Neural progenitor cell (in vitro differentiated cells): ENCODE results near the gene IZUMO2. TPM values are rescaled to one million over a fixed set of nuclear protein-coding genes. Genes with fewer than 3 reads are reported as not detected.

Experiments used
- DNase-seq: peaks from one replicate; pipeline ENCODE4 v3.0.0-alpha.2; 2016; ENCODE audit warnings: low spot score
- H2AFZ ChIP-seq: fragments of 200-600 bp; sonication (generic); replicated peaks from 2 replicates; pipeline ENCODE4 v1.6.1; 2016; ENCODE audit warnings: antibody characterized with exemption
- H3F3A ChIP-seq: fragments of 200-600 bp; sonication (generic); 2 replicates; pipeline ENCODE4 v1.6.1; 2016; ENCODE audit warnings: antibody characterized with exemption, low read depth
- H3K27ac ChIP-seq: fragments of 200-600 bp; sonication (generic); 2 replicates; pipeline ENCODE4 v1.5.1; 2016; ENCODE audit warnings: mild to moderate bottlenecking
- H3K27me3 ChIP-seq: fragments of 200-600 bp; sonication (generic); 2 replicates; pipeline ENCODE4 v1.6.1; 2016; ENCODE audit warnings: mild to moderate bottlenecking, moderate library complexity
- H3K36me3 ChIP-seq: fragments of 200-600 bp; sonication (generic); 2 replicates; pipeline ENCODE4 v1.5.1; 2016
- H3K4me1 ChIP-seq: fragments of 200-600 bp; sonication (generic); 2 replicates; pipeline ENCODE4 v1.6.1; 2016; ENCODE audit warnings: mixed run types
- H3K4me2 ChIP-seq: fragments of 200-600 bp; sonication (generic); 2 replicates; pipeline ENCODE4 v1.6.1; 2016
- H3K4me3 ChIP-seq: fragments of 200-600 bp; sonication (generic); 2 replicates; pipeline ENCODE4 v1.5.1; 2016
- H3K79me2 ChIP-seq: fragments of 200-600 bp; sonication (generic); 2 replicates; pipeline ENCODE4 v1.6.1; 2016; ENCODE audit warnings: low read depth
- H3K9ac ChIP-seq: fragments of 200-600 bp; sonication (generic); 2 replicates; pipeline ENCODE4 v1.6.1; 2016
- H3K9me3 ChIP-seq: fragments of 200-600 bp; sonication (generic); 2 replicates; pipeline ENCODE4 v1.5.1; 2016; ENCODE audit warnings: low read depth
- H4K20me1 ChIP-seq: fragments of 200-600 bp; sonication (generic); 2 replicates; pipeline ENCODE4 v1.6.1; 2016; ENCODE audit warnings: low read depth
- H3K27ac Mint-ChIP-seq: 3 replicates; pipeline ENCODE4 v1.8.0; 2021; ENCODE audit warnings: mixed read lengths
- H3K27me3 Mint-ChIP-seq: 2 replicates; pipeline ENCODE4 v1.8.0; 2022; ENCODE audit warnings: low read depth, mild to moderate bottlenecking, inconsistent platforms, moderate library complexity, mixed read lengths; ENCODE audit not compliant: insufficient read depth
- H3K36me3 Mint-ChIP-seq: 3 replicates; pipeline ENCODE4 v1.8.0; 2021; ENCODE audit warnings: mixed read lengths
- H3K4me1 Mint-ChIP-seq: 3 replicates; pipeline ENCODE4 v1.8.0; 2021; ENCODE audit warnings: mixed read lengths
- H3K4me3 Mint-ChIP-seq: 3 replicates; pipeline ENCODE4 v1.8.0; 2021; ENCODE audit warnings: mild to moderate bottlenecking, moderate library complexity, mixed read lengths
- H3K9me3 Mint-ChIP-seq: 3 replicates; pipeline ENCODE4 v1.8.0; 2020; ENCODE audit warnings: mixed read lengths
- CTCF ChIP-seq: fragments of 200-600 bp; sonication (generic); IDR thresholded peaks from 2 replicates; pipeline ENCODE4 v1.5.1; 2017; ENCODE audit warnings: antibody characterized with exemption, mild to moderate bottlenecking
- EZH2 ChIP-seq: fragments of 200-600 bp; sonication (generic); IDR thresholded peaks from 2 replicates; pipeline ENCODE4 v1.6.1; 2017; ENCODE audit warnings: antibody characterized with exemption, mild to moderate bottlenecking, moderate library complexity
- EZH2phosphoT487 ChIP-seq: fragments of 200-600 bp; sonication (generic); IDR thresholded peaks from 2 replicates; pipeline ENCODE4 v1.6.1; 2017; ENCODE audit warnings: antibody characterized with exemption
- total RNA-seq: library from RNA; depleted of rRNA; stranded (reverse); fragments of >200 nt; gene quantifications from 2 replicates; pipeline ENCODE4 v1.2.3, GENCODE V29; 2015; ENCODE audit warnings: low replicate concordance

The IZUMO2 gene
- total RNA-seq, 1 donor from 2014 or later = not detected

GRCh38 chr19:50204811-50205675, 42.0 kb upstream of the IZUMO2 start:
- peaks cover 5% of the 10 kb centered on the region for H3K4me1 ChIP-seq
- H3K9me3 ChIP-seq = no peaks in the 10 kb centered on the region
- no peaks in the 10 kb centered on the region for H3K9me3 Mint-ChIP-seq
- peak overlapping the region; percentile 85 for H3K4me2 ChIP-seq
- H3K79me2 ChIP-seq = no peaks in the 10 kb centered on the region
- H3K27me3 Mint-ChIP-seq = peaks cover 33% of the 10 kb centered on the region
- no peak overlapping the region for H3K27ac Mint-ChIP-seq
- peaks cover 17% of the 10 kb centered on the region for H3F3A ChIP-seq
- H3K27me3 ChIP-seq = peaks cover 61% of the 10 kb centered on the region
- H3K9ac ChIP-seq = no peak overlapping the region
- TF ChIP-seq EZH2 = no peak
- no peak for TF ChIP-seq CTCF
- TF ChIP-seq EZH2phosphoT487 = no peak
- no peak overlapping the region for H3K27ac ChIP-seq
- H3K4me3 Mint-ChIP-seq = peak overlapping the region; percentile 79
- peak overlapping the region; percentile 59 for H3K4me3 ChIP-seq
- DNase-seq = peak; percentile 93
- H4K20me1 ChIP-seq = peaks cover 6% of the 10 kb centered on the region
- no peaks in the 10 kb centered on the region for H3K36me3 ChIP-seq
- H3K4me1 Mint-ChIP-seq = peaks cover 11% of the 10 kb centered on the region
- H3K36me3 Mint-ChIP-seq = no peaks in the 10 kb centered on the region
- H2AFZ ChIP-seq = peak overlapping the region; percentile 92

GRCh38 chr19:50204081-50204428, 41.0 kb upstream of the IZUMO2 start:
- H3K27ac Mint-ChIP-seq = no peak overlapping the region
- peaks cover 37% of the 10 kb centered on the region for H3K27me3 Mint-ChIP-seq
- no peak overlapping the region for H2AFZ ChIP-seq
- H3K36me3 Mint-ChIP-seq = no peaks in the 10 kb centered on the region
- no peaks in the 10 kb centered on the region for H3K79me2 ChIP-seq
- peaks cover 69% of the 10 kb centered on the region for H3K27me3 ChIP-seq
- no peaks in the 10 kb centered on the region for H3K9me3 ChIP-seq
- peak overlapping the region; percentile 79 for H3K4me3 Mint-ChIP-seq
- TF ChIP-seq EZH2 (no peak), CTCF (no peak), EZH2phosphoT487 (no peak)
- no peak for DNase-seq
- no peak overlapping the region for H3K9ac ChIP-seq
- H3K27ac ChIP-seq = no peak overlapping the region
- peak overlapping the region; percentile 54 for H3K4me3 ChIP-seq
- H3K4me1 ChIP-seq = peaks cover 5% of the 10 kb centered on the region
- no peaks in the 10 kb centered on the region for H3K9me3 Mint-ChIP-seq
- H3F3A ChIP-seq = peaks cover 17% of the 10 kb centered on the region
- peaks cover 6% of the 10 kb centered on the region for H4K20me1 ChIP-seq
- peaks cover 12% of the 10 kb centered on the region for H3K4me1 Mint-ChIP-seq
- H3K4me2 ChIP-seq = peak overlapping the region; percentile 79
- no peaks in the 10 kb centered on the region for H3K36me3 ChIP-seq

GRCh38 chr19:50203281-50204080, 40.4 kb upstream of the IZUMO2 start, which contains the start of gene MYH14:
Gene MYH14, plus strand, starts transcription at chr19:50203622. Its CDS starts 6,744 bp downstream, at chr19:50210366.
- Histone ChIP-seq H3F3A (peaks cover 17% of the 10 kb centered on the region), H3K4me1 (peaks cover 5% of the 10 kb centered on the region), H3K4me2 (peak within 1 kb of the TSS; percentile 79), H3K36me3 (no peaks in the 10 kb centered on the region), H3K9me3 (no peaks in the 10 kb centered on the region), H3K27me3 (peaks cover 72% of the 10 kb centered on the region), H4K20me1 (peaks cover 6% of the 10 kb centered on the region), H3K4me3 (peak within 1 kb of the TSS; percentile 54), H3K27ac (no peak within 1 kb of the TSS), H2AFZ (peak within 1 kb of the TSS; percentile 45), H3K79me2 (no peaks in the 10 kb centered on the region), H3K9ac (no peak within 1 kb of the TSS)
- TF ChIP-seq EZH2phosphoT487 (no peak), CTCF (no peak)
- Mint-ChIP-seq H3K4me1 (peaks cover 18% of the 10 kb centered on the region), H3K36me3 (no peaks in the 10 kb centered on the region), H3K27ac (no peak within 1 kb of the TSS), H3K9me3 (no peaks in the 10 kb centered on the region), H3K27me3 (peaks cover 37% of the 10 kb centered on the region), H3K4me3 (peak within 1 kb of the TSS; percentile 79)
- DNase-seq = peak; percentile 97
